ENCODE results near the gene DTX3.

- no peak for TF ChIP-seq POLR2A (IDR thresholded peaks at IDR 0.05; ENCODE audit: insufficient read depth in 1 of 2, low read depth in 2 of 2, low read length in 2 of 2)
- TF ChIP-seq ZFX (CRISPR knock-in tag; IDR thresholded peaks at IDR 0.05; ENCODE audit: low read depth): no peak
- no peak for TF ChIP-seq ADNP (CRISPR knock-in tag; IDR thresholded peaks at IDR 0.05)
- no peak for TF ChIP-seq NONO (IDR thresholded peaks at IDR 0.05)
- no peak for TF ChIP-seq NONO (CRISPR knock-in tag; conservative IDR thresholded peaks at IDR 0.05)
- TF ChIP-seq ZSCAN12 (CRISPR knock-in tag; IDR thresholded peaks at IDR 0.05): no peak
- TF ChIP-seq EZH2 (conservative IDR thresholded peaks at IDR 0.05; ENCODE audit: low read depth, low read length): no peak
- TF ChIP-seq RNF2 (conservative IDR thresholded peaks at IDR 0.05; ENCODE audit: low read depth): no peak
Measured at GRCh38 chr12:57637364-57637763, 32.7 kb downstream of the DTX3 start.

All from HepG2 (cell line).